Gastroesophageal sphincter (tissue), 3 donors: ENCODE measurements around the gene MTMR12.
"Not testable (repeated sequence)": the region's sequence is repeated elsewhere in the genome, so short reads cannot be mapped to it uniquely, and the experiment has no call there.

ENCODE experiments used
- CTCF ChIP-seq, 4 experiments: fragments of 200-600 bp in 2 of 4; fragments of 450-650 bp in 2 of 4; sonication (generic) in 1 of 4; IDR thresholded peaks; one replicate each; pipeline ENCODE4 v1.5.1; 2017 to 2019; ENCODE audit warnings: antibody characterized with exemption in 4 of 4, mild to moderate bottlenecking in 2 of 4, moderate library complexity in 2 of 4
- EP300 ChIP-seq: sonication (generic); formaldehyde crosslinking; IDR thresholded peaks from one replicate; pipeline ENCODE4 v1.6.1; 2017; ENCODE audit warnings: antibody characterized with exemption, mild to moderate bottlenecking
- POLR2A ChIP-seq, 2 donors: fragments of 450-650 bp; IDR thresholded peaks; one replicate each; pipeline ENCODE4 v1.6.1; 2017; ENCODE audit warnings: antibody characterized with exemption in 2 of 2, mild to moderate bottlenecking in 2 of 2, moderate library complexity in 1 of 2
- POLR2AphosphoS5 ChIP-seq: sonication (generic); formaldehyde crosslinking; IDR thresholded peaks from one replicate; pipeline ENCODE4 v1.6.1; 2017; ENCODE audit warnings: antibody characterized with exemption

- not testable (repeated sequence) for TF ChIP-seq POLR2A (IDR thresholded peaks at IDR 0.05); EP300; CTCF (IDR thresholded peaks at IDR 0.05); POLR2AphosphoS5
Observed at GRCh38 chr5:32290501-32290900, 22.2 kb downstream of the MTMR12 start.
